Activated CD8-positive, alpha-beta memory T cell treated with anti-CD3 and anti-CD28 coated beads for 36 hours (primary cell): ENCODE measurements around the gene GPR155. TPM values are rescaled to one million over a fixed set of nuclear protein-coding genes. Genes with fewer than 3 reads are reported as not detected.
"Not testable (repeated sequence)": the region's sequence is repeated elsewhere in the genome, so short reads cannot be mapped to it uniquely, and the experiment has no call there.

Experiments
- CTCF ChIA-PET: fragments of 350-600 bp; sonication (Branson Sonifier 250); formaldehyde crosslinking; loops from one replicate; lab custom pipeline; 2021; ENCODE audit warnings: antibody characterized with exemption; lab: Charles Lee
- POLR2A ChIA-PET: fragments of 350-600 bp; sonication (Branson Sonifier 250); formaldehyde crosslinking; loops from one replicate; lab custom pipeline; 2021; ENCODE audit warnings: antibody characterized with exemption; lab: Charles Lee
- total RNA-seq, 2 experiments: library from RNA; stranded (reverse); gene quantifications; one replicate each; pipeline ENCODE4 v1.2.3, GENCODE V29; 2021

Gene GPR155
- total RNA-seq, 2 experiments from 2014 or later, result 4.5 to 8.2 TPM

- POLR2A ChIA-PET, result no interaction called here
- CTCF ChIA-PET, result no interaction called here
These were observed 36.6 kb downstream of the GPR155 start for GRCh38 chr2:174450021-174450816.

- ChIA-PET CTCF (no interaction called here), POLR2A (no interaction called here)
These were observed 37.8 kb downstream of the GPR155 start for GRCh38 chr2:174449033-174449432.

GRCh38 chr2:174446531-174446930 lies 40.3 kb downstream of the GPR155 start:
- ChIA-PET CTCF (interaction anchor here (1.1 kb wide), 1 partner anchor 17 kb away, joined by 3 read pairs; no protein-coding TSS in a partner anchor), POLR2A (no interaction called here)

DNA sequence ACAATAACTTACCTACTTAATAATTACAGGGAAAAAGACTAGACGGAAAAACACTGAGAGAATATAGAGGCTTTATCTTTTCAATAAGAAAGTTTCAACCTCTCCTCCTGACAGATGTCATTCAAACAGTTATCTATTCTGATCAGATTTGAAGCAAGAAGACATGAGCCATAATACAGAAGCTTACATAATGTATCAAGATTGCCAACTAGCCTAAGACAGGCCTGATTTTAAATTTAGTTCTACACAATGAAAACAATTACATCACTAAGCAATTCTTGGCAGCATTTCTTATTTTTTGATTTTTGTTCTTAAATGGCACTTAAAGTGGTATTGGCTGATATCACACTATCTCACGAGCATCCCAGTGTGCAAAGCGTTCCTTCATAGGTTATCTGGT lies 41.6 kb downstream of the GPR155 start:
- ChIA-PET POLR2A (no interaction called here), CTCF (interaction anchor here (0.9 kb wide), 1 partner anchor 21 kb away, joined by 3 read pairs; no protein-coding TSS in a partner anchor)

- CTCF ChIA-PET, result interaction anchor here (0.9 kb wide), 1 partner anchor 21 kb away, joined by 3 read pairs; no protein-coding TSS in a partner anchor
- POLR2A ChIA-PET, result no interaction called here
These were observed 42.1 kb downstream of the GPR155 start for GRCh38 chr2:174444761-174445160.

- ChIA-PET POLR2A (no interaction called here), CTCF (no interaction called here)
These were observed 44.0 kb downstream of the GPR155 start for GRCh38 chr2:174442546-174443510.

GRCh38 chr2:174439950-174440349 lies 46.9 kb downstream of the GPR155 start:
- POLR2A ChIA-PET, result no interaction called here
- CTCF ChIA-PET, result no interaction called here

- POLR2A ChIA-PET, result no interaction called here
- CTCF ChIA-PET, result no interaction called here
These were observed 47.5 kb downstream of the GPR155 start for GRCh38 chr2:174439323-174439722.

- ChIA-PET POLR2A (no interaction called here), CTCF (no interaction called here)
These were observed 48.5 kb downstream of the GPR155 start for GRCh38 chr2:174438146-174438886.

- CTCF ChIA-PET, result no interaction called here
These were observed 50.5 kb downstream of the GPR155 start for GRCh38 chr2:174436351-174436750.

DNA sequence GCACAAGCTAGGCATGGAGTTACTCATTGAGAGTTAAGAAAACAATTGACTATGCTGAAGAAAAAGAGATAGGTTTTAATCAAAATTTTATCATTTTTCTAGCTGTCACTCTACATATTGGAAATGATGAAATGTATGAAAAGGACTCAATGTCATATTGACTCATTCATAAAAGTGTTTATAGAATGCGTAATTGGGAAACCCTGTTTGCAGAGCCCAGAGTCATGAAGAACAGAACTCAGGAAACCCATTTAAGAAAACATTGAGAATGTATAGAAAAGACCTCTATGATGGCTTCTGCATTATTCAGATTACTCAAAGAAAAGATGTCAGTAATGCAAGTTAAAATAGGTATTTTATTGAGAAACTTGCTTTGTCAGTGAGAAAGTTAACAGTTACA lies 54.9 kb downstream of the GPR155 start:
- POLR2A ChIA-PET, result no interaction called here
- CTCF ChIA-PET, result interaction anchor here (1.5 kb wide), 1 partner anchor 115 kb away, joined by 4 read pairs; no protein-coding TSS in a partner anchor

More at GRCh38 chr2:174436351-174436750, 50.5 kb downstream of the GPR155 start:
- POLR2A ChIA-PET, result no interaction called here

GRCh38 chr2:174430066-174430465 lies 56.8 kb downstream of the GPR155 start:
- POLR2A ChIA-PET, result no interaction called here

DNA sequence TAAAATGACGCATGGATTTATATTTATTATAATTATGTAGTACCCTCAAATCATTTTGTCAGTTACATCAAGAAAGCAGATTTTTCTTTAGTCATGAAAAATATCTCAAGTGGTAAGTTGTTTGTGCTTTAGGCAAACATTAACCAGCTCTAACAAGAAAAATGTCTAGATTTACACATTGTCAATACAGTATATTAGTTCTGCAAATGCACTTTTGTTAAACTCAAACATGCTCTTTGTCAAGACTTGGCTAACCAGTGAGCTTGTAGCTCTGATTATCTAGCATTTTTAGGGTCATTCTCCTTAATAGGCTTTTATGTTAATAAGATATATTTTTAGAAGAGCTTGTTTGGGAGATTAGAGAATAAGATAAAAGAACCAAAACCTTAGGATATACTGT lies 58.6 kb downstream of the GPR155 start:
- ChIA-PET POLR2A (no interaction called here), CTCF (no interaction called here)

More at GRCh38 chr2:174430066-174430465, 56.8 kb downstream of the GPR155 start:
- CTCF ChIA-PET, result no interaction called here

GRCh38 chr2:174412256-174412655 lies 74.6 kb downstream of the GPR155 start:
- ChIA-PET CTCF (no interaction called here), POLR2A (interaction anchor here (0.6 kb wide), 1 partner anchor 705 kb away, joined by 3 read pairs; no protein-coding TSS in a partner anchor)

GRCh38 chr2:174410039-174410438 lies 76.8 kb downstream of the GPR155 start:
- CTCF ChIA-PET, POLR2A ChIA-PET: not testable (repeated sequence)

DNA sequence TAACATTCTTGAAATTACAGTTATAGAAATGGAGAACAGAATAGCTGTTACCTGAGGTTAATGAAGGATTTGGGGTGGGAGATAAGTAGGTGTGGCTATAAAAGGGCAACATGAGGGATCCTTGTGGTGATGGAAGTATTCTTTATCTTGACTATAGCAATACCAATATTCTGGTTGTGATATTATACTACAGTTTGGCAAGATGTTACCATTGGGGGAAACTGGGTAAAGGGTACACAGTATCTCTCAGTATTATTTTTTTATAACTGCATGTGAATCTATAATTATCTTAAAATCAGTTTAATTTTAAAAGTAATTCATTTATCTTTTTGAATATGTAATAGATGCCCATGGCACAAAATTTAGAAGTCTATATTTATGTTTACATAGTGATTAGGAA lies 83.2 kb downstream of the GPR155 start:
- ChIA-PET CTCF (no interaction called here), POLR2A (no interaction called here)

DNA sequence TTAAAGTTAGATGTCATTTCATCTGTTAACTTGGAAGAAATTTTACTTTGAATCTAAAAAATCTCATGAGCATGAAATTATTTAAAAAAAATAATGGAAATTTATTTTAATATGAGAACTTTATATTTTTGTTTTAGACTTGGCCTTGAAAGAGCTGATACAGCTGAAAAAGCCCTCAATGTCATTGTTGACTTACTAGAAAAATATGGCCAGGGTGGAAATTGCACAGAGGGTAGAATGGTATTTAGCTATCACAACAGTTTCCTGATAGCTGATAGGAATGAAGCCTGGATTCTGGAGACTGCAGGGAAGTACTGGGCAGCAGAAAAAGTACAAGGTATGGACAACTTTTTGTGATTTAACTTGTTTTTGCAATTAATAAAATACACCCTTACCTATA lies 86.0 kb downstream of the GPR155 start:
- POLR2A ChIA-PET, result no interaction called here
- CTCF ChIA-PET, result no interaction called here

DNA sequence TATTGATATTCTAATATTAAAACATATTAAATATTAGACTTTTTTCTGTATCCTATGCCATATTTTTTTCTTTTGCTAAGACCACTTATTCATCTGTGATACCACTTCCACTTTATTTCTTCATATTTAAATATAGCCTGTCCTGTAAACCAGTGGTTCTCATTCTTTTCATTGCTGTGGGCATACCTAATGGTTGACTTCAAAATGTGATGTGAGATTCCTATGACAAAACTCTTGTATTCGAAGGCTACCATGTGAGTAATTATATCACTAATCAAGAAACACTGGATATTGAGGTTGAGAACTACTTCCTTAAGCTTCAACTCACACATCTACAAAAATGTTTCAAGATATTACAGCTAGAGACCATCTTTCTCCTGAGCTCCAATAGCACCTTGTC lies 87.7 kb downstream of the GPR155 start:
- ChIA-PET POLR2A (interaction anchor here (0.5 kb wide), 1 partner anchor 193 kb away, joined by 3 read pairs; no protein-coding TSS in a partner anchor), CTCF (no interaction called here)

- ChIA-PET CTCF (no interaction called here), POLR2A (no interaction called here)
These were observed 89.1 kb downstream of the GPR155 start for GRCh38 chr2:174397773-174398172.
